Nephron (organoid): ENCODE measurements around the gene PHF21A.
"Not testable (repeated sequence)": the region's sequence is repeated elsewhere in the genome, so short reads cannot be mapped to it uniquely, and the experiment has no call there.

ENCODE experiments used
- H3K27ac Mint-ChIP-seq, 3 experiments: 2 replicates each; pipeline ENCODE4 v1.8.0; 2020; ENCODE audit warnings: mixed read lengths in 3 of 3, mild to moderate bottlenecking in 2 of 3, moderate library complexity in 1 of 3
- H3K27me3 Mint-ChIP-seq: 2 replicates; pipeline ENCODE4 v1.8.0; 2021; ENCODE audit warnings: low read depth, mild to moderate bottlenecking, moderate library complexity, mixed read lengths
- H3K36me3 Mint-ChIP-seq: 2 replicates; pipeline ENCODE4 v1.8.0; 2020; ENCODE audit warnings: low read depth, mixed read lengths
- H3K4me1 Mint-ChIP-seq: 2 replicates; pipeline ENCODE4 v1.8.0; 2020; ENCODE audit warnings: mixed read lengths
- H3K4me3 Mint-ChIP-seq, 3 experiments: 2 replicates each; pipeline ENCODE4 v1.8.0; 2020; ENCODE audit warnings: mild to moderate bottlenecking in 3 of 3, mixed read lengths in 3 of 3, moderate library complexity in 2 of 3
- H3K9me3 Mint-ChIP-seq: 2 replicates; pipeline ENCODE4 v1.8.0; 2020; ENCODE audit warnings: mixed read lengths
- CTCF ChIP-seq, 3 experiments: fragments of 200-600 bp; sonication (generic); IDR thresholded peaks; one replicate each; pipeline ENCODE4 v1.5.0; 2021; ENCODE audit warnings: antibody characterized with exemption in 3 of 3; ENCODE audit not compliant: unreplicated experiment in 3 of 3

PHF21A gene

DNA sequence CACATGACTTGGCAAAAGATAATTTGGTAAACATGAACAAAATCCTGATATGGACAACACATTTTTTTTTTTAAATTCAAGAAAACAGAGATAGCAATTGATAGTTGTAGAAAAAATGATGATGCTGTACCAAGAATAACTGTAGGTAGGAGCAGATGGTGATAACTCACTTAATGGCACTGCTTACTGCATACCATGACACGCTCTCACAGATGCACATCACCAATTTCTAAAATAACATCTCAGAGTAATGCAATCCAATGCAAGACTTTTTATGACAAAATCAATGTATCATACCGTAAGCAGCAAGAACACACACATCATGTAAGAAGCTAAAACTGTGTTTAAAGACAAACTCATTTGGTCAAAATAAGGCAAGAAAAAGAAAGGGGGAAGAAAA lies 102.6 kb downstream of the PHF21A start:
- no peak for TF ChIP-seq CTCF (IDR thresholded peaks at IDR 0.05; ENCODE audit: unreplicated experiment in 3 of 3)
- peaks cover 7% of the 10 kb centered on the region for H3K4me1 Mint-ChIP-seq
- no peaks in the 10 kb centered on the region for H3K27me3 Mint-ChIP-seq
- H3K9me3 Mint-ChIP-seq: peaks cover 3% of the 10 kb centered on the region
- H3K4me3 Mint-ChIP-seq: no peak overlapping the region
- peaks cover 20% of the 10 kb centered on the region for H3K36me3 Mint-ChIP-seq
- no peak overlapping the region for H3K27ac Mint-ChIP-seq

DNA sequence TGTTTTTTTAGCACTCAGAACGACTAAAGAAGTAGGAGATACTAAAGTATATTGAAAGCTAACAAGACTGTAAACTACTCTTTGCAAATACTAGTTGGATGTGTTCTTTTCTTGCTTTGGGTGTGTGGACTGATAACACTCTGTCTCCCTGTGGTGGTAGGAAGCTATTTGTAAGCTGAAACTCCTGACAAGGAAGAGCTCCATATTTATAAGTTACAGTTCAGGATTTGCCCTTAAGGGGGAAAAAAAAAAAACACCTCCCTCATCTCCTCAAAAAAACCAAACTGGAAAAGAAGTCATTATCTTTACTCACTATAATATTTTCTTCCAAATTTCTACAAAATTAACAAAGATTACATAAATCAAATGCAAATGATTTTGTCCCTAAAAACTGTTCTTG lies 103.9 kb downstream of the PHF21A start:
- Mint-ChIP-seq H3K27ac (peak overlapping the region in 1 of 3 experiments; percentile 60), H3K4me1 (peaks cover 5% of the 10 kb centered on the region), H3K27me3 (no peaks in the 10 kb centered on the region), H3K4me3 (no peak overlapping the region), H3K9me3 (peaks cover 3% of the 10 kb centered on the region), H3K36me3 (peaks cover 20% of the 10 kb centered on the region)
- no peak for TF ChIP-seq CTCF (IDR thresholded peaks at IDR 0.05; ENCODE audit: unreplicated experiment in 3 of 3)

GRCh38 chr11:46015941-46016340 lies 105.3 kb downstream of the PHF21A start:
- peaks cover 5% of the 10 kb centered on the region for H3K4me1 Mint-ChIP-seq
- peaks cover 12% of the 10 kb centered on the region for H3K36me3 Mint-ChIP-seq
- H3K4me3 Mint-ChIP-seq: no peak overlapping the region
- peaks cover 3% of the 10 kb centered on the region for H3K9me3 Mint-ChIP-seq
- H3K27ac Mint-ChIP-seq: no peak overlapping the region
- no peak for TF ChIP-seq CTCF (IDR thresholded peaks at IDR 0.05; ENCODE audit: unreplicated experiment in 3 of 3)
- H3K27me3 Mint-ChIP-seq: no peaks in the 10 kb centered on the region

DNA sequence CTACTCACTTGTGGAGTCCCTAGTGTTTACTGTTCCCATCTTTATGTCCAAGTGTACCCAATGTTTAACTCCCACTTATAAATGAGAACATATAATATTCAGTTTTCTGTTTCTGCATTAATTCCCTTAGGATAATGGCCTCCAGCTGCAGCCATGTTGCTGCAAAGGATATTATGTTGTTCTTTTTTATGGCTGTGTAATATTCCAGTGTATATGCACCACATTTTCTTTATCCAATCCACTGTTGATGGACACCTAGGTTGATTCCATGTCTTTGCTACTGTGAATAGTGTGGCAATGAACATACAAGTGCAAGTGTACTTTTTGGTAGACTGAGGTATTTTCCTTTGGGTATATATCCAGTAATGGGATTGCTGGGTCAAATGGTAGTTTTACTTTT lies 107.1 kb downstream of the PHF21A start:
- not testable (repeated sequence) for H3K4me1 Mint-ChIP-seq, H3K27me3 Mint-ChIP-seq, H3K4me3 Mint-ChIP-seq, H3K36me3 Mint-ChIP-seq, H3K27ac Mint-ChIP-seq, H3K9me3 Mint-ChIP-seq

GRCh38 chr11:46012185-46012584 lies 109.1 kb downstream of the PHF21A start:
- H3K27me3 Mint-ChIP-seq: no peaks in the 10 kb centered on the region
- peaks cover 5% of the 10 kb centered on the region for H3K4me1 Mint-ChIP-seq
- H3K4me3 Mint-ChIP-seq: no peak overlapping the region
- no peak for TF ChIP-seq CTCF (IDR thresholded peaks at IDR 0.05; ENCODE audit: unreplicated experiment in 3 of 3)
- H3K9me3 Mint-ChIP-seq: peaks cover 3% of the 10 kb centered on the region
- peaks cover 9% of the 10 kb centered on the region for H3K36me3 Mint-ChIP-seq
- no peak overlapping the region for H3K27ac Mint-ChIP-seq

- TF ChIP-seq CTCF (IDR thresholded peaks at IDR 0.05; ENCODE audit: unreplicated experiment in 3 of 3): no peak
- Mint-ChIP-seq H3K4me1 (peaks cover 10% of the 10 kb centered on the region), H3K36me3 (peaks cover 3% of the 10 kb centered on the region), H3K9me3 (peaks cover 3% of the 10 kb centered on the region), H3K27ac (no peak overlapping the region), H3K4me3 (no peak overlapping the region), H3K27me3 (no peaks in the 10 kb centered on the region)
Observed at GRCh38 chr11:46010100-46010499, 111.2 kb downstream of the PHF21A start.
